Tibial nerve (tissue), 3 donors: ENCODE results near the gene ANKRD22.

Experiments
- CTCF ChIP-seq, 5 experiments: fragments of 200-600 bp in 3 of 5; fragments of 450-650 bp in 2 of 5; sonication (generic) in 3 of 5; IDR thresholded peaks; one replicate each; pipeline ENCODE4 v1.5.1; 2016 to 2019; ENCODE audit warnings: antibody characterized with exemption in 5 of 5, mild to moderate bottlenecking in 3 of 5, moderate library complexity in 2 of 5
- POLR2A ChIP-seq, 2 donors: fragments of 450-650 bp; IDR thresholded peaks; one replicate each; pipeline ENCODE4 v1.6.1; 2017; ENCODE audit warnings: antibody characterized with exemption in 2 of 2, mild to moderate bottlenecking in 2 of 2, moderate library complexity in 2 of 2

DNA sequence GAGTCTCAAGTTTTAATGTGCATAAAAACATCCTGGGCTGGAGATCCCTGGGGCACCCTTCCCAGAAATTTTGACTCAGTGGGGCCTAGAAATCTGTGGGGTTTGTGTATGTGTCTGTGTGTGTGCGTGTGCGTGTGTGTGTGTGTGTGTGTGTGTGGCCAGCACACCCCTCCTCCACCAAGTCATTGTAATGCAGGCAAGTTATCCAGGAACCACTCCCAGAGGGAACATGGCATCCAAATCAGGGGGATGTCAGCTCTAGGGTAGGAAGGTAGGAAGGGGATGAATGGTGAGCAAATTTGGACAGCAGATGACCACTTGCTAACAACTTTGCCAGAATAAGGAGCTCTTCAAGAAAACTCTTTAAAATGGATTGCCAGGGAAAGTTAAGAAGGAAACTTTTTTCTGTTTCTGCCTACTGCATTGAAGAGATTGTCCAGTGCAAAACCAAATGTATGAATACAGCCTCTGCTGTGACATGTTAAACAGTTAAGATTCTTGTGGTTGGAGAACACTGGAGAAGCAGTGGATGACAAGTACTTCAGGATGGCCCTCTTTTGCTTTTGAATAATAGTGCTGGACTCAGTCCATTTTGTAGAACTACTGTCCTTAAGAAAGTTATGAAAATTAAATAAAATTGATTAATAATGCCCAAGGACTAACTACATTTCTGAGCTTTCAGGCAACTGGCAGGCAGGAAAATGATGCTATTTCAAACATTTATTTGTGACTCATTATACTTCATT is 40.8 kb upstream of the ANKRD22 start:
- TF ChIP-seq POLR2A (IDR thresholded peaks at IDR 0.05): no peak
- no peak for TF ChIP-seq CTCF (IDR thresholded peaks at IDR 0.05)
